DMS79 (cell line): ENCODE measurements around the gene MFSD11.
"Not testable (repeated sequence)": the region's sequence is repeated elsewhere in the genome, so short reads cannot be mapped to it uniquely, and the experiment has no call there.

ENCODE experiments used
- DNase-seq: peaks from one replicate; lab custom pipeline; 2025; lab: John Stamatoyannopoulos, UW

The MFSD11 gene

DNA sequence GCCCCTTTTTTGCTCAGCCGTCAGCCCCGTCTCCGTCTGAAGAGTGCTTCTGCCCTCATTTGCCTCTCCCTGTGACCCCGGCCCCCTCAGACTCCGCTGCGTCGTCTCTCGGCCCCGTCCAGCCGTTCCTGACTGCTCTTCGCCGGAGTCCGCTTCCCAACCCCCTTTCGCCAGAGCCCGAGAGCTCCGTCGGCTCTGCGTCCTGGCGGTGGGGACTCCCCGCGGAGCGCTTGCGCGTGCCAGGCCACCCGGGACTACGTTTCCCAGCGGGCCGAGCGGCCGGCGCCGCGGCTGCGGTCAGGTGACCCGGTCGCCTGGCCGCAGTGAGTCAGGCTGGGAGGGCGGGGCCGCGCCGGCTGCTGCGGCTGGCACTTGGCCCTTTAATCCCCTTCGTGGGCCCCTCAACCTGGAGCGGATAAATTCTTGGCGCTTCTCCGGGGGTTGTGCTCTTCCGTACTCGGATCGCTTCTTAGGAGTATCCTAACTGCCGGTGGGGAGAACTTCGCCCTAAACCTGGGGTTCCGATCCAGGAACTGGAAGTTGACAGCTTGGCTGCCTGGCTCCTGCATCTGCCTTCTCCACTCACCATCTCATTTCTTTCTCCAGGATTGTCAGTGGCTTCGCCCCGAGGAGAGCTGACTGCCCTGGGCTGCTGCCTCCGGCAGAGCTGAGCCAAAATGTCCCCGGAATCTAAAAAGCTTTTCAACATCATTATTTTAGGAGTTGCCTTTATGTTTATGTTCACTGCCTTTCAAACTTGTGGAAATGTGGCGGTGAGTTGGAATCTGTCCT lies at the start of gene MFSD11:
Gene MFSD11 (plus strand): TSS at position 444 of the 792 bp plus-strand sequence. CDS start 234 bp downstream, at position 678.
- peak; percentile 74 for DNase-seq

DNA sequence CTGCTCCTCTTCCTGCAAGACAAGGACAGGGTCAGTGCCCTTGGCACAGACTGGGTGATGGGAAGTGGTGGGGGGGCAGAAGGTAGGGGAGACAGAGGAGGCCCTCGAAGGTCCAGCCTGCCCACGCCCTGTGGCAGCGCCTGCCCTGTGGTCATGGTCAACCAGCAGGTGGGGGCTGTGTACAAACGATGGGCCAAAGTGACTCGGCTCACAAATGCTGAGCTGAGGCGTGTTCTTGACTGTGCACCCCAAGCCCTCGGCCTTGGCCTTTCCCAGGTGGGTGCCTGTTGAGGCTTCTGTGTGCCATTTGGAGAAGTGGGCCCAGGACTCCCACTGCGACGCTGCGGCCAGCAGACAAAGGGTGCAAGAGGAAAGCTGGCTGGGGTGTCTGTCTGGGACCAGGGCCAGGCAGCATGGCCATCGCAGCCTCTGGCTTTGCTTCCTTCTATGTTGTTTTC lies 49.7 kb upstream of the MFSD11 start:
- no peak for DNase-seq

DNA sequence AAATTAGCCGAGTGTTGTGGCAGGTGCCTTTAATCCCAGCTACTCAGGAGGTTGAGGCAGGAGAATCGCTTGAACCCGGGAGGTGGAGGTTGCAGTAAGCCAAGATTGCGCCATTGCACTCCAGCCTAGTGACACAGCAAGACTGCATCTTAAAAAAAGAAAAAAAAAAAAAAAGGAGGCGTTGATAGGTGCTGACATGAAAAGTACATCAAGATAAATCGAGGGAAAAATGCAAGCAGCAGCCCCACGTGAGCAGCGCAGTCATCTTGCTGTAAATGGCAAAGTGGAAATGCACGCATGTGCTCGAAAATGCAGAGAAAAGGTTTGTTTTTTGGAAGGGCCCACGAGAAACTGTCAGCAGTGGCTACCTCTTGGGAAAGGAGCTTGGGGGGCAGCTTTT lies 48.1 kb upstream of the MFSD11 start:
- no peak for DNase-seq

DNA sequence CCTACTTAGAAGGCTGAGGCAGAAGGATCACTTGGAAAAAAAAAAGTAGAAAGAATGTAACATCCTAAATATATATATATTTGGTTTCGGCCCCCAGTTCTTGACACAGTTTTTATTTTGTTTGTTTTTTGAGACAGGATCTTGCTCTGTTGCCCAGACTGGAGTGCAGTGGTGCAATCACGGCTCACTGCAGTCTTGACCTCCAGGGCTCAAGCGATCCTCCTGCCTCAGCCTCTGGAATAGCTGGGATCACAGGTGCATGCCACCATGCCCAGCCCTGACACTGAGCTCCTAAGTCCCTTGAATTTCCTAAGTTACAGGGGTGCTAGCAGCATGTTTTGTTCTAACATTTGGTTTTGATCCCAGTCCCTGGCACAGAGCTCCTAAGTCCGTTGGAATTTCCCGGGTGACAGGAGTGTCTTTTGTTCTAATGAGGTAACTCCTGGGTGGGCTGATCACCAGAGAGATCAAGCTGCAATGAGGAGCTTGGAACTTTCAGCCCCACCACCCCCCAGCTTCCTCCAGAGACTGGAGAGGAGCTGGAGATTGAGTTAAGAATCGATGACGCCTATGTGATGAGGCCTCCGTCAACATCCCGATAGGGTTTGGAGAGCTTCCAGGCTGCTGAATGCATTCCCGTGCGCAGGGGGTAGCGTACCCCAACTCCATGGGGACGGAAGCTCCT lies 47.2 kb upstream of the MFSD11 start:
- DNase-seq: no peak

DNA sequence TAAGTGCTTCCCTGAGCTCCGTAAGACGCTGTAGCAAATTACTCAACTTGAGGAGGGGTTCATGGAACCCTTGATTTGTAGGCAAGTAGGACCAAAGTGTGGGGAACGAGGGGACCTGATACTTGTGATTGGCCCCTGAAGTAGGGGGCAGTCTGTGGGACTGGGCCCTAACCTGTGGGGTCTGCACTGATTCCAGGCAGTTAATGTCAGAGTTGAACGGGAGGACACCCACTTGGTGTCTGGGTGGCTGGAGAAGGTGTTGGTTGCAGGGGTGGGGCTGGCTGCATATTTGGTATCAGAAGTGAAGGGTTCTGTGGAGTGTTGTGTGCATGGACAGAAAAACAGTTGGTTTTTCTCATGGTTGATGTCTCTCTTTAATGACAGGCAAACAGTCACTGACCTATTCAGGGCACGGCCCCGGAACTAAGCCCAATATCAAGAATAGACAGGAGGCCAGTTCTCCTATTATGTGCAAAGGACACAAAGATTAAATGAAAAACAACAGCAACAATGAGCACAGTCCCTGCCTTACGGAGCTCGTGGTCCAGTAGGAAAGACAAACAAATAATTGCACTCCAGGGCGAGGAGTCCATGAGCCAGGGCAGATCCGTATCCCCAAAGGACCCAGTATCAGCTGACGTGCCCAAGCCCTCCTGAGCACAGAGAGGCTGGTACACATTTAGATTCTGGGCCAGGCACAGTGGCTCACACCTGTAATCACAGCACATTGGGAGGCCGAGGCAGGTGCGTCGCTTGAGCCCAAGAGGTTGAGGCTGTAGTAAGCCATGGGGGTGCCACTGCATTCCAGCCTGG lies 46.3 kb upstream of the MFSD11 start:
- DNase-seq: no peak

DNA sequence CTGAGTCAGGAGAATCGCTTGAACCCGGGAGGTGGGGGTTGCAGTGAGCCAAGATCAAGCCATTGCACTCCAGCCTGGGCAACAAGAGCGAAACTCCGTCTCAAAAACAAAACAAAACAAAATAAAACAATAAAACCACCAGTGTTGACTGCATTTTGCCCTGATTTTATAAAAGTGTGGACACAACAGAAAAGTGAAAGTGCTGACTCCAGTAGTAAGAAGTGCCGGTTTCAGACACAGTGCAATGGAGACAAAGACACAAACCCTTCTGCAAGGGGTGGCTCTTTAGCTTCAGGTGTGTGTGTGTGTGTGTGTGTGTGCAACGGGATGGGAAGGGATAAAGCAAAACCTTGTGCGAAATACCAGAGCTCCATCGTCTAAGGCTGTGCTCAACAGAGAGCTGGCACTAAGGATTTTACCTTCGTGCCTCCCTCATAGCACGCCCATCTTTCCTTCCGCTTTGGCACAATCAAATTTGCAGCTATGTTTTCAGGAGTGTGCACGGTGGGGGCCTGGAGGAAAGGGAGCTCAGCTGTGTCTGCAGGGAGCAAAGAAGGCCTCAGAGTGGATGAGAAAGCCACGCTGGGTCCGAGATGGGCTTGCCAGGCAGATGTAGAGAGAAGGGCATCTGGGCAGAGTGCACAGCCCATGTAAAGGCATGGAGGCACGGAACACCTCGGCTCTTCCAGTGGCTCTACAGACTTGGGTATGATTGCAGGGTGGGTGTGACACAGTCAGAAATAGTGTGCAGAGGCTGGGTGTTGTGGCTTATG lies 42.7 kb upstream of the MFSD11 start:
- no peak for DNase-seq

DNA sequence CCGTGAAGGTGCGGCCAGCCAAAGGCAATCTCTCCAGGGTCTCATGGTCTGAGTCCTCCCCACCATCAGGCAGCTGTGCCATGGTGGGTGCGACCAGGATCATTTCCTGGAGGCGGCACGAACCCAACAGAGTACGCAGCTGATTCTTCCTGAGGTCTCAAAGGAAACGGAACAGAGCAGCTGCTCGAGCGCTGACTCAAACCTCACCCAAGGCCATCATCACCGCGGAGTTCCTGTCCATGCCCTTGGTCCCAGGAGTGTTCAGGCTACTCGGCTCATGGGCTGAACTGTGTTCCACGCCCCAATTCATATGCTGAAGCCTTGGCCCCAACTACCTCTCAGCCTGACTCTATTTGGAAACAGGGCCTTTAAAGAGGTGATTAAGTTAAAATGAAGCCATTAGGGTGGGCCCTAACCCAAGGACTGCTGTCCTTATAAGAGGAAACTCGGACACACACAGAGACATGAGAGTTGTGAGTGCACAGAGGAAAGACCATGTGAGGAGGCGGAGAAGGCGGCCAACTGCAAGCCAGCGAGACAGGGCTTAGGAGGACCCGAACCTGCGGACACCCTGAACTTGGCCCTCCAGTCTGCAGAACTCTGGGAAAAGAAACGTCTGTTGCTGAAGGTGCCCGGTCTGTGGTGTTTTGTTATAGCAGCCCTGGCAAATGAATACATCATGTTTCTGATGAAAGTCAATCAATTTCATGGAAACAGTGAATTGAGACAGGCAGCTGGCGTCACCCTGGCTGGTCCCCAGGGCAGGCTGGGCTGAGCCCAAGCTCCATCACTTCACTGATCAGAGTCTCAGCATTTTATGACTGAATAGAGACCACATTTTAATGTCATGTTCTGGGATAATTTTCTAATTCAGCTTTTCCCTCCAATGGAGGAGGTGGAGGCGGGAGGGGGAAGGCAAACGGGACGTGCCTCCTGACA lies 40.9 kb upstream of the MFSD11 start:
- no peak for DNase-seq

DNA sequence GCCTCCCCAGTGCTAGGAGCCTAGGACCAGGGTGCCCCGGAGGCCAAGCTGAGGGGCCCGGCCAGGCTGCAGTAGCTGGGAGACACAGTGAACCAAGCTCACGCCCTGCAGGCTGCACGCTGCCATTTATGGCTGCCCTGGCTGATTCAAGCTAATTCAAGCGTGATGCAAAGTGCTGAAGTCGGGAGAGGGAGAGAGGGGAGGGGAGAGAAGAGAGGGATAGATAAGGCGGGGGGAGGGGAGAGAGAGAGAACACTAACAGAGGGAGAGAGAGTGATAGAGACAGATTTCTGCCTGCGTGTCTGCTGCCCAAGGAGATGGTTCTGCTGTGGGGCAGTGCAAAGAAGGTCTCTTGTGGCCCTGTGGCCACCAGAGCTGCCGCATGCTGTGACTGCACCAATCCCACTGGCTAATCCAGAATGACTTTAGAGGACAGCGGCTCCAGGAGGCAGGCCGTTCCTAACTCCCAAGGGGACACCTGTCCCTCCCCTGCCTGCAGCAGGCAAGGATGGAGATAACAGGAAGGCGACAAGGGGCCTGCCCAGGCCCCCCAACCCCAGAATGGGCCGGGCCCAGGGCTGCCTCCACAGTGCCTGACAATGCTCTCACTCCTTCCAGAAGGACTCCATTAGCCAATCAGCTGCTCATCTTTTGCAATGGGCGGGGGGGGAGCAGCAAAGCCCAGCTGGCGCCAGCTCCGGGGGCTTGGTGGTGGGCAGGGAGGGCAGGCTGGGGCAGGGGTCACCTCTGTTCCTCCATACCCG lies 40.0 kb upstream of the MFSD11 start:
- peak; percentile 58 for DNase-seq

DNA sequence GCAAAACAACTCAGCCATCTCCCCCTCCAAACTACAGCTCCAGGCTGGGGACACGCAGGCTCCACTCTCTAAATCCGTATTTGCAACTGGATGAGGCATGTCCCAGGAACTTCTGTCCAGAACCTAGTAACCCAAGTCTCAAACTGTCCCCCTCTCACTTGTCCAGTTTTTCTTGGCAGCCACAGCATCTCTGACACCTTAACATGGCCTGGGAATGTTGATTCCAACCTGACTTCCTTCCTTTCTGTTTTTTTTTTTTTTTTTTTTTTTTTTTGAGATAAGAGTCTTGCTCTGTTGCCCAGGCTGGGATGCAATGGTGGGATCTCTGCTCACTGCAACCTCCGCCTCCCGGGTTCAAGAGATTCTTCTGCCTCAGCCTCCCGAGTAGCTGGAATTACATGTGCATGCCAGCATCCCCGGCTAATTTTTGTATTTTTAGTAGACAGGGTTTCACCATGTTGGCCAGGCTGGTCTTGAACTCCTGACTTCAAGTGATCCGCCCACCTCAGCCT lies 39.4 kb upstream of the MFSD11 start:
- DNase-seq: not testable (repeated sequence)

DNA sequence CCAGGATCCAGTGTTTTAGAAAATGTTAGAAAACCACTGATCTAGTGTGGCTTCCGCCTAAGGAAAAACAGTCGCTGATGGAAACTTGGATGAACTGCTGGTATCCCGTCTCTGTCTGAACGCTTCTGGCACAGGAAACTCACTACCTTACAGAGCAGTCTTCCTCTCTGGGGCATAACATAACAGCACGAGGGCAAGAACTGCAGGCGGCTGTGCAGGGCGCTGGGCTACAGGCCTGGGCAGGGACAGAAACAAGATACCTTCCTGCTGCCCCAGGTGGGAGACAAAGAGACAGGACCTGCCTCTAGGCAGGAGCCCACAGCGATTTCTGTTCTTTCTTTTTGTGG lies 37.7 kb upstream of the MFSD11 start:
- no peak for DNase-seq

DNA sequence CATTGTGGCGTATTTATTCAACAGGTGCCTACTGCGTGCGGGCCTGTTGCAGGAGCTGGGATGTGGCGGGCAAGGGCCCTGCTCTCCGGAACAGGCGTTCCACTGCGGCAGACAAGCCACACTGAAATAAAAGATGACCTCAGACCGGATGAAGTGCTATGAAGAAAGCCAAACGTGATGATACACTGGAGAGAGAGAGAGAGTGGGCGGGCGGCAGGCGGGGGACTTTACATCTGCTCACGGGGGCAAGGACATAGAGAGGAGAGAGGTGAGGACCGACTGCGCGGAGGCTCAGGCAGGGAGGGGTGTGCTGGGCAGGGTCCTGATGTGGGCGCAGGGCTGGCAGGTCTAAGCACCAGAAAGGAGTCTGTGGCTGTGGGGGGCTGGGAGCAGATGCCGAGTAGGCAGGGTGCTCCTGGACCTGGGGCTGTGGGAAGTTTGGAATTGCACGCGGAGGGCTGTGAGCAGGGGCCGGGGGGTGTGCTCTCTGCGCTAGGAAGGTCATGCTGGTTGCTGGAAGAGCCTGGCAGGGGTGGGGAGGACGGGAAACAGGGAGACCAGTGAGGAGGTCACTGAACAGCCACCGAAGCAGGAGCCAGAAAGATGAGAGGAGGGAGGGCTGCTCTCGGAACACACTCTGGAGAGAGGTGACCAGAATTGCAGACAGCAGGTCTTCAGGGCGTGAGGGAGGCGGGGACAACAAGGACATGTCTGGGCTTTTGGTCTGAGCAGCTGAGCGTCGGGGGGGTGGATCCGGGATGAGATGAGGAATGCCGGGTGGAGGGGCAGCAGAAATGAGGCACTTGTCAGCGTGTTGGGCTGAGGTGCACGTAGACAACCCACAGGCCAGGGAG lies 37.1 kb upstream of the MFSD11 start:
- DNase-seq: no peak

DNA sequence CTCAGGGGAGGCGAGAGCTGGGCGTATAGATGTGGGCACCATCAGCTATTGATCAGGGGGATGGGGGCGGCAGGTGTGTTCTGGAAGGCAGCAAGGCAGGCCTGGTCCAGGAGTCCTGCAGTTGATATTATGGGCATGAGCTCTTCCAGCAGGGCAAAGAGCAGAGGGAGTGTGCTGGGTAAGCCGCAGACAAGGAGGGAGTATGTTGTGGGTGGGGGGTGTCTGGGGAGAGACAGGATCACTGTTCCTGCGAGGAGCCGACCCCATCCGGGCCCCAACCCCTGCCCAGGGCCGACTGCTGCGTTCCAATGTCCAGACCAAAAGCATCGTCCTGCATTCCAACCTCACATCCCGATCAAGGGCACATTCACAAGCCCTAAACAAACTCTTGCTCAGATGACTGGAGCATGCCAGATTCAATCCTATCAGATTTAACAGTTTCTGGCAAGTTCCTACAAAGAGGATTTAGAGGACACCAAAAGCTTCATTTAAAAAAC lies 36.4 kb upstream of the MFSD11 start:
- DNase-seq: no peak

DNA sequence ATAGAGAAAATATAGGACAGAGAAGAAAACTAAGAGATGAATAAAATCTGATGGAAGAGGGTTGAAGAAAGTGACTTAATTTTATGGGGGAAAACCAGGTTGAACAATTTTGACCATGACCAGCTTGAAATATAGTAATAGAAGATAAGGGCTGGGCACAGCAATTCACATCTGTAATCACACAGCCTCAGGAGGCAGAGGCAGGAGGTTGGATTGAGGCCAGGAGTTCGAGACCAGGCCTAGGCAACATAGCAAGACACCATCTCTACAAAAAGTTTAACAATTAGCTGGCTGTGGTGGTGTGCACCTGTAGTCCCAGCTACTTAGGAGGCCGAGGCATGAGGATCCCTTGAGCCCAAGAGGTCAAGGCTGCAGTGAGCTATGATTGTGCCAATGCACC lies 35.8 kb upstream of the MFSD11 start:
- no peak for DNase-seq

DNA sequence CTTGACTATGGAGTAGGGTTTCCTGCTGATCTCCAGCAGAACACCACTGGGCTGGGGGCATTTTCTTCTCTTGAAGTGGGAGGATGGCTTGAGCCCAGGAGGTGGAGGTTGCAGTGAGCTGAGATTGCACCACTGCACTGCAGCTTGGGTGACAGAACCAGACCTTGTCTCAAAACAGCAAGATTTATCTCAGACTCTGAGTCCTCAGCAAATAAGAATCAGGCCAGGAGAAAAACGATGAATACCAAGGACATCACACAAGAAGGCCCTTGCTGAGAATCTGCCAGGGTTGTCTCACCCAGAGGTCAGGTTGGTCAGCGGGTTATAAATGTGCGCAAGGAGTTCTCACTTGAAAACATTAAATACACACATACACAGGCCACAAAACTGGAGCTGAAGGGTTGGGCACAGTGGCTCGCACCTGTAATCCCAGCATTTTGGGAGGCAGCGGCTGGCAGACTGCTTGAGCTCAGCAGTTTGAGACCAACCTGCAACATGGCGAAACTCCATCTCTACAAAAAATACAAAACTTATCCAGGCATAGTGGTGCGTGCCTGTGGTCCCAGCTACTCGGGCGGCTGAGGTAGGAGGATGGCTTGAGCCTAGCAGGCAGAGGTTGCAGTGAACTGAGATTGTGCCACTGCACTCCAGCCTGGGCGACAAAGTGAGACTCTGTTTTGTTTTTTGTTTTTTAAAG lies 34.8 kb upstream of the MFSD11 start:
- no peak for DNase-seq

DNA sequence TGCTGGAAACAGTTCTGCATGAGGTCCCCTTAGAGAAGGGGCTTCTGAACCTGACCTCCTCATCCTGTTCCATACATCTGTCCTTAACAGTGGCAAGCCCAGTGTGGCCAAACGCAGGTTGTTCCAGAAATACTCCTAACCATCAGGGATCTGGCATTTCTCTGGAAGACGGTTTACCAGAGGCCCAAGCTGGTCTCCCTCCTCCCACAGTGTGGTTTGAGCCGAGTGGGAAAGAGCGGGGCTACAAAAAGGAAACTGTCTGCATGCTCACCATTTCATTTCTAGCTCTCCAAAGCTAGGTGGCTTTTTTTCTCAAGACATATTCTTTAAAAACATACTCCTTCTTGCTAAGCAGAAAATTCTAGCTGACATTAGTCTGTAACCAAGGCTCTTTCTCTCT lies 33.1 kb upstream of the MFSD11 start:
- no peak for DNase-seq

DNA sequence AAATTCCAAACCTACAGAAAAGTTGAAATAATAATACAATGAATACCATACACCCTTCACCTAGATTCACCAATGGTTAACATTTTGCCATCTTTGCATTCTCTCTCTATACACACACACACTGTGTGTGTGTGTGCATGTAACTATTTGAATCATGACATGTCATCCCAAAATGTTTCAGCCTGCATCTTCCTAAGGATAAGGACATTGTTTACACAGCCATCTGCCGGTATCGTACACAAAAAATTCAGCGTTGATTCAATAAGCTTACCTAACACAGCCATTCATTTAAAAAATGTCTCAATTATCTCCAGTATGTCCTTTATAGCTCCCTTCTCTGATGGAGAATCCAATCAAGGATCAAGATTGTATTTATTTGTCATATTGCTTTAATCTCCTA lies 31.1 kb upstream of the MFSD11 start:
- no peak for DNase-seq

DNA sequence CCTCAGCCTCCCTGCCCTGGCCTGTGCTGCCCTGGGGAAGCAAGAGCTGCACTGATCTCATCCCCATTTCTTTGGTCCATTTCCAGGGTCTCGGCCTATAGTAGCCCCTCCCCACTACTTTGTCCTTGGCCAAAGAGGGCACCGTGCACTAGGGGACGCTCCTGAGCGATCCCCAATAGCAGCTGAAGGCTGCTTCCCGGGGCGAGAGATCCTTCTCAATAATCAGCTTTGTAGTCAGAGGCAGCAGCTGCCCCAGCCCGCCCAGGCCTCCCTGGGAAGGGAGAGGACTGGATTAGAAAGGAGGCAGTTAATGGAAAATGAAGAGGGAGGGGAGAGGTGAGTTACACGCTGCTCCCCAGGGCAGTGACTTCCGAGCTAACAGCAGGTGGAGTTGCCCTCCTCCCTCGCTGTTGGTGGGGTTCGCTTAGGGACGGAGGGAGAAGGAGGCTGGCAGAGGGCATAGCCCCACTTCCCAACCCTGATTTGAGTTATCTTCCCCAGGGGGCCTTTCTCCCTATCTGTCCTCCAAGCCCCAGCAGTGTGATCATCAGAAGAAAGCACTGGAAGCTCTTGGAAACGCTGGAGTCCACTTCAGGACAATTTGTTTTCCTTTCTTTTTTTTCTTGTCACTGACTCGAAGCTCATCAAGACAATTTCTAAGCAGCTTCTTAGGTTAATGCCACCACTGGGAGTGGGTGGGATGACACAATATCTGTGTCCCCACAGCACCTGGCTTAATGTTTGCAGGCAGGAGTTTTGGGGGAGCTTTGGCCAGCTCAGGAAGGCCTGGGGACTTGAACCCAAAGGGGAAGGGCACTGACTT lies 29.7 kb upstream of the MFSD11 start:
- no peak for DNase-seq
